Fibroblast of the aortic adventitia (primary cell): Measurements from ENCODE around the gene PTPRR. TPM values are rescaled to one million over a fixed set of nuclear protein-coding genes. Genes with fewer than 3 reads are reported as not detected.
A peak's percentile ranks its signal among the peaks of the same experiment; 100 is the strongest.

Source experiments
- DNase-seq: peaks from one replicate; pipeline ENCODE4 v3.0.0-alpha.2; 2010; ENCODE audit warnings: low read depth
- H3K4me3 ChIP-seq: 2 replicates; pipeline ENCODE4 v1.5.1; 2011; ENCODE audit warnings: low read depth, mild to moderate bottlenecking, control low read depth, low read length, moderate library complexity
- total RNA-seq: library from RNA; depleted of rRNA; stranded (reverse); fragments of >200 nt; gene quantifications from 2 replicates; pipeline ENCODE4 v1.2.3, GENCODE V29; 2012; ENCODE audit warnings: low replicate concordance
- TF ChIP-seq, protein P1 (sequence below): IDR thresholded peaks from 2 replicates; pipeline ENCODE4 v1.5.1; 2011; ENCODE audit warnings: mild to moderate bottlenecking, low read length, control low read depth, inconsistent platforms; ENCODE audit not compliant: insufficient read depth

Gene PTPRR
- total RNA-seq, 1 donor, result 1.4 TPM

DNA sequence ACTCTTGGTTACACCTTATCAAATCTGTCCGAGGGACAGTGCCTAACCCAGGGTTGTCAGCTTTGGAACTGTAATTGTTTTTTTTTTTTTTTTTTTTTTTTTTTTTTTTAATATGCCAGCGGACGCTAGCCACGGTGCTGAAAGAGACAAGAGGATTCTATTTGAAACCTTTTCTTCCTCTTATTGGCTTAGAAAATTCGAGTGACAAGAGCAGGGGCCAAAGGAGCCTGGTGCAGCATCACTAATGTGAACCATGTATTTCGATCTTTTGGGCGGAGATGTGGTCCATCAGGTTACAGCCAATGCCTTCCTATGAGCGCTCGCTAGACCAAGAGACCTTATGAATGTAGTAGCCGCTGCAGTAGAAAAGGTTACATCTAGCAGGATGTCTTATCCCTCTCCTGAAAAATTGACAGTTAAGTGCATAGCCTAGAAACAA, 922 bp downstream of the PTPRR start:
- DNase-seq, result peak; percentile 36
- no peak overlapping the region for H3K4me3 ChIP-seq
- TF ChIP-seq, protein P1, sequence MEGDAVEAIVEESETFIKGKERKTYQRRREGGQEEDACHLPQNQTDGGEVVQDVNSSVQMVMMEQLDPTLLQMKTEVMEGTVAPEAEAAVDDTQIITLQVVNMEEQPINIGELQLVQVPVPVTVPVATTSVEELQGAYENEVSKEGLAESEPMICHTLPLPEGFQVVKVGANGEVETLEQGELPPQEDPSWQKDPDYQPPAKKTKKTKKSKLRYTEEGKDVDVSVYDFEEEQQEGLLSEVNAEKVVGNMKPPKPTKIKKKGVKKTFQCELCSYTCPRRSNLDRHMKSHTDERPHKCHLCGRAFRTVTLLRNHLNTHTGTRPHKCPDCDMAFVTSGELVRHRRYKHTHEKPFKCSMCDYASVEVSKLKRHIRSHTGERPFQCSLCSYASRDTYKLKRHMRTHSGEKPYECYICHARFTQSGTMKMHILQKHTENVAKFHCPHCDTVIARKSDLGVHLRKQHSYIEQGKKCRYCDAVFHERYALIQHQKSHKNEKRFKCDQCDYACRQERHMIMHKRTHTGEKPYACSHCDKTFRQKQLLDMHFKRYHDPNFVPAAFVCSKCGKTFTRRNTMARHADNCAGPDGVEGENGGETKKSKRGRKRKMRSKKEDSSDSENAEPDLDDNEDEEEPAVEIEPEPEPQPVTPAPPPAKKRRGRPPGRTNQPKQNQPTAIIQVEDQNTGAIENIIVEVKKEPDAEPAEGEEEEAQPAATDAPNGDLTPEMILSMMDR, result no peak

DNA sequence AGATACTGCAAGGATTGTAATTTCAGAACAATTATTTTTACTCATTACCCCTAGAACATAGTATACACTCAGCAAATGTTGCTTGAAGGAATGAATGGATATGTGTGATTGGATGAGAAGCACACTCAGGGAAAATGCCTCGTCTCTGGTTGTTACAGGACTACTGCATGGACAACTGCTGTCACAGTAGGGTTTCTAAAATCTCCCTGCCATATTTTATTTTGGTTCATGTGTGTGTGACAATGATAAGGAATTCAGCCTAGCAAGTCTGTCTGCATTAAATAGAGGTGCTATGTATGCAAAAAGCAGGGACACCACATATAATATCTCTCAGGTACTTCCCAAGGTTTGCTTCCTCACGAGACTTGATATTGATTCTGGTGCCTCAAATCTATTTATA, 1.4 kb downstream of the PTPRR start:
- DNase-seq, result no peak
- H3K4me3 ChIP-seq, result no peak overlapping the region
- TF ChIP-seq, protein P1, result no peak

DNA sequence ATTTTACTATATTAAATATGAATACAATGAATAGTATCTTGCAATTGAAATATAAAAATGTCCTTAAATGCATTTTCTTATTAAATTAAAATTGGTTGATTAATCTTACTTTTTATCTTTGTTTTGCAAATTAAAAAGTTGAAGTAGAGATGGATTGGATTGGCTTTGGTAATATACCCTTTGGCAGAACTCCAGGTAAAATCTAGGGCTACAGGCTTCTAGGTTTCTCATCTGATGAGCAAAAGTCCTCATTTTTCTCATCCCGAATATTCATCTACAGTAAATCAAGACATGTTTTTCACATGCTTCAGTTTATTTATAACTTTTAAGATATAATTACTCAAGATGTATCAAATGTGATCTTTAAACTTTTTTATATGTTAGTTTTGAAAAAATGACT, 2.2 kb downstream of the PTPRR start:
- H3K4me3 ChIP-seq, result no peak overlapping the region
- TF ChIP-seq, protein P1, result no peak
- DNase-seq, result no peak

DNA sequence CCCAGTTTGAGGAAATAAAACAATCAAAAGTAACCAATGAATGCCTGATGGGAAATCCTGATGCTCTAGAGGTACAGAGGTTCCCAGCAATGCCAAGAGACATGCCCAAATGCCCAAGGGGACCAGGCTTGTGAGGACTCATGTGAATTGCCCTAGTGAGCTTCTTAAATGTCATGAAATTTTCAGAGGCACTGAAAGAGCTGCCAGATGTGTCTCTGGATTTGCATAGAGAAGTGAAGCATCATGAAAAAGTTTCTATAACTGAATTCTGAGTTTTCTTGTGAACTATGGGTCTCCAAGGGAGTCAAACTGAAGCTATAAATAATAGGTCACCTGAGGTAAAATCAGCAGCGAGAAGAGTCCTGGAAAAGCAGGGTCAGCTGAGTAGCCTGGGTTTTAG, 9.9 kb downstream of the PTPRR start:
- no peak overlapping the region for H3K4me3 ChIP-seq
- TF ChIP-seq, protein P1, result no peak
- DNase-seq, result no peak

DNA sequence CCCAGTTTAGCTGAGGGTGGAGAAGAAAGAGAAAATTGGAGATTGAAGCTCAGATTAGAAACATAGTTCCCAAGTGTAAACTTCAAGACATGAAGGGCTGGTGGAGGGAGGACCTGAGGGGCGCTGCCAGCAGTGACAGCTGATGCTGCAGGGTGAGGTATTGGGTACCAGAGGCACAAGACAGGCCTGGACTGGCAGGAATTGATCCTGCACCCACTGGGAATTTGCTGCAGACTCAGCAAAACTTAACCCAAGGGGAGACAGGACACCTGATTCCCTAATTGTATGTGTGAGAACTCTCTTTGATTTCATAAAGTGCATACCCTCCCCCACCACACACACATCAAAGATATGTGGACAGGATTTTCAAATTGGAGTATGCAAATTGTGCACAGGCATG, 11.6 kb downstream of the PTPRR start:
- H3K4me3 ChIP-seq, result no peak overlapping the region
- DNase-seq, result no peak
- TF ChIP-seq, protein P1, result no peak

DNA sequence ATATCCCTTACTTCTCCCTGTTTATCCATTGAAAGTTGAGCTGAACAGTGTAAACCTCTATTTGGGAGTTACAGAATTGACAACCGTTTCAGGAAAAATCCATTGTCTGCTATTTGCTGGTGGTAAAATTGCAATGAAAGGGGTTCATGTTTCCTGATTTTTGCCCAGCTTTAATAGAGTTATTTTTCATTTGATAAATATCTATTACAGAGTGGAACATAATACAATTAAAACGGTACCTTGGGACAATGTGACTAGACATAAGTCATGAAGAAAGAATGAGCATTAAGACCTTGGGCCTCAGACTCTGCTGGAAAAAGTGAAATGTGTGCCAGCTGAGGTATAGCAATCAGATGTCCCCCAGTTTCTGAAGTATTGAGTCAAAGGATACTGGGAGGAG, 13.1 kb downstream of the PTPRR start:
- no peak overlapping the region for H3K4me3 ChIP-seq
- DNase-seq, result no peak
- TF ChIP-seq, protein P1, result no peak

DNA sequence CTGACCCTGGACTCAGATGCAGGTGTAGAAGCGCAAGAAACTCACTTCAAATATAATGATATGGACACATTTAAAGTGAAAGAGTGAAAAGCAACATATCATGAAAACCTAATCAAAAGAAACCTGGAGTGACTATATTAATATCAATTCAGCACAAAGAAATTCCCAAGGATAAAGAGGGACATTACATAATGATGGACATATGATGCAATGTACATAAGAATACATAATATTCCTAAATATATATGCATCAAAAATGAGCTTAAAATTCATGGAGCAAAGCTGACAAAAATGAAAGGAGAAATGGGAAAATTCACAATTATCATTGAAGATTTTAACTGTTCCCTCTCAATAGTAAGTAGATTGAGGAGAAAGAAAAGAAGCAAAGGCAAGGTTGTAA, 24.6 kb downstream of the PTPRR start:
- TF ChIP-seq, protein P1, result no peak
- no peak overlapping the region for H3K4me3 ChIP-seq
- no peak for DNase-seq
